Neural progenitor cell (in vitro differentiated cells): ENCODE data around the gene EHMT1. TPM values are rescaled to one million over a fixed set of nuclear protein-coding genes. Genes with fewer than 3 reads are reported as not detected.

ENCODE experiments used
- DNase-seq: peaks from one replicate; pipeline ENCODE4 v3.0.0-alpha.2; 2016; ENCODE audit warnings: low spot score
- H2AFZ ChIP-seq: fragments of 200-600 bp; sonication (generic); replicated peaks from 2 replicates; pipeline ENCODE4 v1.6.1; 2016; ENCODE audit warnings: antibody characterized with exemption
- H3F3A ChIP-seq: fragments of 200-600 bp; sonication (generic); 2 replicates; pipeline ENCODE4 v1.6.1; 2016; ENCODE audit warnings: antibody characterized with exemption, low read depth
- H3K27ac ChIP-seq: fragments of 200-600 bp; sonication (generic); 2 replicates; pipeline ENCODE4 v1.5.1; 2016; ENCODE audit warnings: mild to moderate bottlenecking
- H3K27me3 ChIP-seq: fragments of 200-600 bp; sonication (generic); 2 replicates; pipeline ENCODE4 v1.6.1; 2016; ENCODE audit warnings: mild to moderate bottlenecking, moderate library complexity
- H3K36me3 ChIP-seq: fragments of 200-600 bp; sonication (generic); 2 replicates; pipeline ENCODE4 v1.5.1; 2016
- H3K4me1 ChIP-seq: fragments of 200-600 bp; sonication (generic); 2 replicates; pipeline ENCODE4 v1.6.1; 2016; ENCODE audit warnings: mixed run types
- H3K4me2 ChIP-seq: fragments of 200-600 bp; sonication (generic); 2 replicates; pipeline ENCODE4 v1.6.1; 2016
- H3K4me3 ChIP-seq: fragments of 200-600 bp; sonication (generic); 2 replicates; pipeline ENCODE4 v1.5.1; 2016
- H3K79me2 ChIP-seq: fragments of 200-600 bp; sonication (generic); 2 replicates; pipeline ENCODE4 v1.6.1; 2016; ENCODE audit warnings: low read depth
- H3K9ac ChIP-seq: fragments of 200-600 bp; sonication (generic); 2 replicates; pipeline ENCODE4 v1.6.1; 2016
- H3K9me3 ChIP-seq: fragments of 200-600 bp; sonication (generic); 2 replicates; pipeline ENCODE4 v1.5.1; 2016; ENCODE audit warnings: low read depth
- H4K20me1 ChIP-seq: fragments of 200-600 bp; sonication (generic); 2 replicates; pipeline ENCODE4 v1.6.1; 2016; ENCODE audit warnings: low read depth
- H3K27ac Mint-ChIP-seq: 3 replicates; pipeline ENCODE4 v1.8.0; 2021; ENCODE audit warnings: mixed read lengths
- H3K27me3 Mint-ChIP-seq: 2 replicates; pipeline ENCODE4 v1.8.0; 2022; ENCODE audit warnings: low read depth, mild to moderate bottlenecking, inconsistent platforms, moderate library complexity, mixed read lengths; ENCODE audit not compliant: insufficient read depth
- H3K36me3 Mint-ChIP-seq: 3 replicates; pipeline ENCODE4 v1.8.0; 2021; ENCODE audit warnings: mixed read lengths
- H3K4me1 Mint-ChIP-seq: 3 replicates; pipeline ENCODE4 v1.8.0; 2021; ENCODE audit warnings: mixed read lengths
- H3K4me3 Mint-ChIP-seq: 3 replicates; pipeline ENCODE4 v1.8.0; 2021; ENCODE audit warnings: mild to moderate bottlenecking, moderate library complexity, mixed read lengths
- H3K9me3 Mint-ChIP-seq: 3 replicates; pipeline ENCODE4 v1.8.0; 2020; ENCODE audit warnings: mixed read lengths
- EZH2 ChIP-seq: fragments of 200-600 bp; sonication (generic); IDR thresholded peaks from 2 replicates; pipeline ENCODE4 v1.6.1; 2017; ENCODE audit warnings: antibody characterized with exemption, mild to moderate bottlenecking, moderate library complexity
- EZH2phosphoT487 ChIP-seq: fragments of 200-600 bp; sonication (generic); IDR thresholded peaks from 2 replicates; pipeline ENCODE4 v1.6.1; 2017; ENCODE audit warnings: antibody characterized with exemption
- total RNA-seq: library from RNA; depleted of rRNA; stranded (reverse); fragments of >200 nt; gene quantifications from 2 replicates; pipeline ENCODE4 v1.2.3, GENCODE V29; 2015; ENCODE audit warnings: low replicate concordance
- TF ChIP-seq, protein P1 (sequence below): fragments of 200-600 bp; sonication (generic); IDR thresholded peaks from 2 replicates; pipeline ENCODE4 v1.5.1; 2017; ENCODE audit warnings: antibody characterized with exemption, mild to moderate bottlenecking

EHMT1 gene
- total RNA-seq = 47.8 and 84.5 TPM in 2 replicates

DNA sequence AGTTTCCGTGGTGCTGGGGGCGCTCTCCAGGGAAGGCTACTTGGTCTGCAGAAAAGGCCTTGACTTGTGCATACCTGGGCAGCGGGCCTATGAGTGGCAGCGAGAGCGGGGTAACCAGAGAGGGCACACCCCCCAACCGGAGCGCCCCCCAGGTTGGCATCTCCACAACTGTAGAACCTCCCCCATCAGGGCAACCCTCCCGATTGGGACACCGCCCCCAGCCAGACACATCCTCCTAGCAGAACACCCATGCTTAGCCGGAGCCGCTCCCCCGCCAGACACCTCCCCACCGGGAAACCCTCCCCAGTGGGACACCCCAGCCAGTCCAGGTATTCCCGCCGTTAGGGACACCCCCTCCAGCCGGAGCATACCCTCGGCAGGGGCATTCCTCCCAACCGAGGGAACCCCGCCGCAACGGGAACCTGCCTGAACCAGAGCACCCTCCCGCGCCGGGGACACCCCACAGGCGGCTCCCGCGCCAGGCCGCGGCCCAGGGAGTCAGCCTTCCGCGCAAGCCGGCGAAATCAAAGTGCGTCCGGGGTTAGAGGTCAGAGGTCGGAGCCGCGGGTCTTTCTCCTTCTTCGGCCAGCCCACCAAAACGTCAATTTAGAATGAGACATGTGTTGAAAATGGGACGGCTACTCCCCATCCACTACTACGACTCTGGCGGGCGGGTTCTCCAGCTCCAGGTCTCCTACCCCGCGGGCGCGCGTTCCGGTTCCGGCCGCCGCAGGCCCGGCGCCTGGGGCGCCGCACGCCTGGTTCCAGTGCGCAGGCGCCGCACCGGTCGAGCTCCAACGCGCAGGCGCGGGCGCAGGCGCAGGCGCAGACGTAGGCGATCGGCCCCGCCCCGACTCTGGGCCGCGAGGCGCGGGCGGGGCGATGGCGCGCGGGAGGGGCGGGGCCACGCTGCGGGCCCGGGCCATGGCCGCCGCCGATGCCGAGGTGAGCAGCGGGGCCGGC lies at the start of gene EHMT1:
EHMT1 (plus strand) TSS at position 901 of the 963 bp plus-strand sequence; CDS start at position 925, 24 bp downstream.
- Histone ChIP-seq H4K20me1 (peaks cover 40% of the 10 kb centered on the region), H3K9me3 (no peaks in the 10 kb centered on the region), H3K4me1 (peaks cover 20% of the 10 kb centered on the region), H3K36me3 (no peaks in the 10 kb centered on the region), H3K9ac (peak within 1 kb of the TSS; percentile 97), H2AFZ (peak within 1 kb of the TSS; percentile 96), H3K27ac (peak within 1 kb of the TSS; percentile 96), H3K4me3 (peak within 1 kb of the TSS; percentile 100), H3F3A (peaks cover 16% of the 10 kb centered on the region), H3K79me2 (peaks cover 65% of the 10 kb centered on the region), H3K4me2 (peak within 1 kb of the TSS; percentile 96), H3K27me3 (no peaks in the 10 kb centered on the region)
- Mint-ChIP-seq H3K27ac (peak within 1 kb of the TSS; percentile 76), H3K4me1 (peaks cover 34% of the 10 kb centered on the region), H3K36me3 (peaks cover 9% of the 10 kb centered on the region), H3K9me3 (no peaks in the 10 kb centered on the region), H3K27me3 (peaks cover 9% of the 10 kb centered on the region), H3K4me3 (peak within 1 kb of the TSS; percentile 94)
- DNase-seq = peak; percentile 96
- TF ChIP-seq EZH2phosphoT487 (no peak), EZH2 (no peak)
- TF ChIP-seq, protein P1, sequence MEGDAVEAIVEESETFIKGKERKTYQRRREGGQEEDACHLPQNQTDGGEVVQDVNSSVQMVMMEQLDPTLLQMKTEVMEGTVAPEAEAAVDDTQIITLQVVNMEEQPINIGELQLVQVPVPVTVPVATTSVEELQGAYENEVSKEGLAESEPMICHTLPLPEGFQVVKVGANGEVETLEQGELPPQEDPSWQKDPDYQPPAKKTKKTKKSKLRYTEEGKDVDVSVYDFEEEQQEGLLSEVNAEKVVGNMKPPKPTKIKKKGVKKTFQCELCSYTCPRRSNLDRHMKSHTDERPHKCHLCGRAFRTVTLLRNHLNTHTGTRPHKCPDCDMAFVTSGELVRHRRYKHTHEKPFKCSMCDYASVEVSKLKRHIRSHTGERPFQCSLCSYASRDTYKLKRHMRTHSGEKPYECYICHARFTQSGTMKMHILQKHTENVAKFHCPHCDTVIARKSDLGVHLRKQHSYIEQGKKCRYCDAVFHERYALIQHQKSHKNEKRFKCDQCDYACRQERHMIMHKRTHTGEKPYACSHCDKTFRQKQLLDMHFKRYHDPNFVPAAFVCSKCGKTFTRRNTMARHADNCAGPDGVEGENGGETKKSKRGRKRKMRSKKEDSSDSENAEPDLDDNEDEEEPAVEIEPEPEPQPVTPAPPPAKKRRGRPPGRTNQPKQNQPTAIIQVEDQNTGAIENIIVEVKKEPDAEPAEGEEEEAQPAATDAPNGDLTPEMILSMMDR = no peak

DNA sequence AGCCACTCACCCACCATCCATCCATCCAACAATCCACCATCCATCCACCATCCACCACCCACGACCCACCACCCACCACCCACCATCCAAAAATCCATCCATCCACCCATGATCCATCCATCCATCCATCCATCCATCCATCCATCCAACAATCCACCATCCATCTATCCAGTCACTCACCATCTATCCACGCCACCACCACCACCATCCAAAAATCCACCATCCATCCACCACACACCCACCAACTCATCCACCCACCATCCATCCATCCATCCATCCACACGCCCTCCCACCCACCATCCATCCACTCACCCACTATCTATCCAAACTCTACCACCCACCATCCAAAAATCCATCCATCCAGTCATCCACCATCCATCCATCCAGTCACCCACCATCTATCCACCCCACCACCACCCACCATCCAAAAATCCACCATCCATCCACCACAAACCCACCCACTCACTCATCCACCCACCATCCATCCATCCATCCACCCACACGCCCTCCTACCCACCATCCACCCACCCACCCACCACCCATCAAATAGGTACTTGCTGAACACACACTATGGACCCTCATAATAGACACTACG lies 49.1 kb upstream of the EHMT1 start:
- no peaks in the 10 kb centered on the region for H3K9me3 Mint-ChIP-seq
- no peak for TF ChIP-seq EZH2
- TF ChIP-seq EZH2phosphoT487 = no peak
- TF ChIP-seq, protein P1 = no peak

DNA sequence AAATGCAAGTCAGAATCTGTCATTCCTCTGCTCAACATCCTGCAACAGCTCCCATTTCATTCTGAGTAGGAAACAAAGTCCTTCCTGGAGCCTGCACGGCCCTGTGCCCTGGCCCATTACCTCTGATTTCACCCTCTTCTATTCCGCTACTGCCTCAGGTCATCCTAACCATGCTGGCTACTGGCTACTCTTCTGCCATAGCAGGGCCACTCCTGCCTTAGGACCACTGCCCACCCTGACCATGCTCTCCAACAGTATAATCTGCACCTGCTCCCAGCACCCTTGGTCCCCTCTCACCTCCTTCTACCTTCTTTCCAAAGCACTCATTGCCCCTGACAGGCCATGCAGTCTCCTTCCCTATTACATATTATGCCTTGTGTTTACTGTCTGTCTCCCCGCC lies 48.2 kb upstream of the EHMT1 start:
- Histone ChIP-seq H3K36me3 (no peaks in the 10 kb centered on the region), H4K20me1 (peaks cover 2% of the 10 kb centered on the region), H3K4me3 (no peak overlapping the region), H3K9me3 (no peaks in the 10 kb centered on the region), H3F3A (no peaks in the 10 kb centered on the region), H3K4me2 (no peak overlapping the region), H3K9ac (no peak overlapping the region), H3K27ac (no peak overlapping the region), H3K27me3 (no peaks in the 10 kb centered on the region), H3K4me1 (no peaks in the 10 kb centered on the region), H2AFZ (no peak overlapping the region), H3K79me2 (peaks cover 4% of the 10 kb centered on the region)
- TF ChIP-seq, protein P1 = no peak
- no peak for TF ChIP-seq EZH2phosphoT487
- no peak for TF ChIP-seq EZH2
- Mint-ChIP-seq H3K27me3 (peaks cover 5% of the 10 kb centered on the region), H3K4me1 (no peaks in the 10 kb centered on the region), H3K4me3 (no peak overlapping the region), H3K9me3 (no peaks in the 10 kb centered on the region), H3K36me3 (peaks cover 28% of the 10 kb centered on the region), H3K27ac (no peak overlapping the region)
- no peak for DNase-seq

More for the DNA sequence above, 49.1 kb upstream of the EHMT1 start:
- Histone ChIP-seq H3K9ac (no peak overlapping the region), H3K4me1 (no peaks in the 10 kb centered on the region), H3K27ac (no peak overlapping the region), H4K20me1 (no peaks in the 10 kb centered on the region), H3F3A (no peaks in the 10 kb centered on the region), H3K4me3 (no peak overlapping the region), H3K36me3 (no peaks in the 10 kb centered on the region), H3K27me3 (no peaks in the 10 kb centered on the region), H3K79me2 (no peaks in the 10 kb centered on the region), H2AFZ (no peak overlapping the region), H3K4me2 (no peak overlapping the region), H3K9me3 (no peaks in the 10 kb centered on the region)
- peaks cover 21% of the 10 kb centered on the region for H3K36me3 Mint-ChIP-seq
- H3K27me3 Mint-ChIP-seq = peaks cover 5% of the 10 kb centered on the region
- DNase-seq = no peak
- no peaks in the 10 kb centered on the region for H3K4me1 Mint-ChIP-seq
- no peak overlapping the region for H3K4me3 Mint-ChIP-seq
- H3K27ac Mint-ChIP-seq = no peak overlapping the region
